ENCODE results near the gene PTRH1. TPM values are rescaled to one million over a fixed set of nuclear protein-coding genes. Genes with fewer than 3 reads are reported as not detected.

PTRH1 gene
- total RNA-seq, 1 experiment from 2014 or later = 22.4 TPM

DNA sequence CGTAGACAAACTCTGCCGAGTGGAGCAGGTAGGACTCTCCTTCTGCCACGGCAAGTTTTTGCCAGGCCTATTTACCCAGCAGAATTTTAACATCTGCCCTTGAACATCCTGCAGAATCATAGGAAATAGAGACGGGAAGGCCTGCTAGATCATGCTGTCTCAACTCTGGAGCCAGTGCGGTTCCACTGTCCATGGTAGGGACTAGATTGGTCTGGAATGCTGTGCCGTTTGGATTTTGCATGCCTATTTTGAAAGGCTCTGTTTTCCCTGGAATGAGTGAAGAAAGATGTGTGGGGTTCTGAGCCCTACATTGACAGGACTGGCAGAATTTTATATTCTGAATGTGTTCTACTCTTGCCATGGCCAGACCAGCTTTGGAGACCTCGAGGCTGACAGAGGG, 42.2 kb downstream of the PTRH1 start:
- TF ChIP-seq, protein P1, sequence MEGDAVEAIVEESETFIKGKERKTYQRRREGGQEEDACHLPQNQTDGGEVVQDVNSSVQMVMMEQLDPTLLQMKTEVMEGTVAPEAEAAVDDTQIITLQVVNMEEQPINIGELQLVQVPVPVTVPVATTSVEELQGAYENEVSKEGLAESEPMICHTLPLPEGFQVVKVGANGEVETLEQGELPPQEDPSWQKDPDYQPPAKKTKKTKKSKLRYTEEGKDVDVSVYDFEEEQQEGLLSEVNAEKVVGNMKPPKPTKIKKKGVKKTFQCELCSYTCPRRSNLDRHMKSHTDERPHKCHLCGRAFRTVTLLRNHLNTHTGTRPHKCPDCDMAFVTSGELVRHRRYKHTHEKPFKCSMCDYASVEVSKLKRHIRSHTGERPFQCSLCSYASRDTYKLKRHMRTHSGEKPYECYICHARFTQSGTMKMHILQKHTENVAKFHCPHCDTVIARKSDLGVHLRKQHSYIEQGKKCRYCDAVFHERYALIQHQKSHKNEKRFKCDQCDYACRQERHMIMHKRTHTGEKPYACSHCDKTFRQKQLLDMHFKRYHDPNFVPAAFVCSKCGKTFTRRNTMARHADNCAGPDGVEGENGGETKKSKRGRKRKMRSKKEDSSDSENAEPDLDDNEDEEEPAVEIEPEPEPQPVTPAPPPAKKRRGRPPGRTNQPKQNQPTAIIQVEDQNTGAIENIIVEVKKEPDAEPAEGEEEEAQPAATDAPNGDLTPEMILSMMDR (conservative IDR thresholded peaks at IDR 0.05) = no peak
- TF ChIP-seq EZH2 (IDR thresholded peaks at IDR 0.05; ENCODE audit: low read depth) = no peak
- Histone ChIP-seq H3K27me3 (ENCODE audit: insufficient read depth, low read depth) (no peaks in the 10 kb centered on the region), H3K27ac (no peak overlapping the region), H3K4me3 (no peak overlapping the region), H4K20me1 (ENCODE audit: insufficient read depth) (no peaks in the 10 kb centered on the region), H3K9me3 (ENCODE audit: insufficient read depth, low read depth) (no peaks in the 10 kb centered on the region), H3K79me2 (ENCODE audit: low read depth) (no peaks in the 10 kb centered on the region), H3F3A (ENCODE audit: insufficient read depth, low read depth) (no peaks in the 10 kb centered on the region), H3K36me3 (ENCODE audit: low read depth) (no peaks in the 10 kb centered on the region), H3K4me1 (replicated peaks; ENCODE audit: insufficient read depth) (no peaks in the 10 kb centered on the region), H3K4me2 (no peak overlapping the region), H2AFZ (no peak overlapping the region), H3K9me2 (ENCODE audit: insufficient read depth) (no peaks in the 10 kb centered on the region)
- ChIA-PET CTCF (no interaction called here), POLR2A (ENCODE audit: unreplicated experiment) (no interaction called here)
- BruUV-seq (replicated peaks) = no TSS peak
- no peak for DNase-seq
- intact Hi-C loops (cut with micrococcal nuclease; ENCODE audit: unreplicated experiment) = no loop called here

GRCh38 chr9:127667906-127668305, 47.6 kb downstream of the PTRH1 start:
- no peaks in the 10 kb centered on the region for H3K36me3 ChIP-seq (ENCODE audit: low read depth)
- H3K4me3 ChIP-seq = no peak overlapping the region
- no peaks in the 10 kb centered on the region; the same call in 1 of the 2 replicates for H3F3A ChIP-seq (ENCODE audit: insufficient read depth, low read depth)
- H3K9me3 ChIP-seq (ENCODE audit: insufficient read depth, low read depth) = no peaks in the 10 kb centered on the region
- intact Hi-C loops (cut with micrococcal nuclease; ENCODE audit: unreplicated experiment) = no loop called here
- H3K4me1 ChIP-seq (replicated peaks; ENCODE audit: insufficient read depth) = no peaks in the 10 kb centered on the region
- TF ChIP-seq EZH2 (IDR thresholded peaks at IDR 0.05; ENCODE audit: low read depth) = no peak
- TF ChIP-seq, protein P1 (conservative IDR thresholded peaks at IDR 0.05) = no peak
- BruUV-seq (replicated peaks) = no TSS peak
- H4K20me1 ChIP-seq (ENCODE audit: insufficient read depth) = no peaks in the 10 kb centered on the region; the same call in 1 of the 2 replicates
- H2AFZ ChIP-seq = no peak overlapping the region
- CTCF ChIA-PET = no interaction called here
- POLR2A ChIA-PET (ENCODE audit: unreplicated experiment) = interaction anchor here (0.6 to 0.7 kb wide), 2 partner anchors 23 to 740 kb away, joined by 3 to 5 read pairs; no protein-coding TSS in a partner anchor
- DNase-seq = no peak
- H3K79me2 ChIP-seq (ENCODE audit: low read depth) = no peaks in the 10 kb centered on the region
- H3K27me3 ChIP-seq (ENCODE audit: insufficient read depth, low read depth) = no peaks in the 10 kb centered on the region
- H3K9me2 ChIP-seq (ENCODE audit: insufficient read depth) = no peaks in the 10 kb centered on the region
- no peak overlapping the region for H3K4me2 ChIP-seq
- no peak overlapping the region for H3K27ac ChIP-seq

DNA sequence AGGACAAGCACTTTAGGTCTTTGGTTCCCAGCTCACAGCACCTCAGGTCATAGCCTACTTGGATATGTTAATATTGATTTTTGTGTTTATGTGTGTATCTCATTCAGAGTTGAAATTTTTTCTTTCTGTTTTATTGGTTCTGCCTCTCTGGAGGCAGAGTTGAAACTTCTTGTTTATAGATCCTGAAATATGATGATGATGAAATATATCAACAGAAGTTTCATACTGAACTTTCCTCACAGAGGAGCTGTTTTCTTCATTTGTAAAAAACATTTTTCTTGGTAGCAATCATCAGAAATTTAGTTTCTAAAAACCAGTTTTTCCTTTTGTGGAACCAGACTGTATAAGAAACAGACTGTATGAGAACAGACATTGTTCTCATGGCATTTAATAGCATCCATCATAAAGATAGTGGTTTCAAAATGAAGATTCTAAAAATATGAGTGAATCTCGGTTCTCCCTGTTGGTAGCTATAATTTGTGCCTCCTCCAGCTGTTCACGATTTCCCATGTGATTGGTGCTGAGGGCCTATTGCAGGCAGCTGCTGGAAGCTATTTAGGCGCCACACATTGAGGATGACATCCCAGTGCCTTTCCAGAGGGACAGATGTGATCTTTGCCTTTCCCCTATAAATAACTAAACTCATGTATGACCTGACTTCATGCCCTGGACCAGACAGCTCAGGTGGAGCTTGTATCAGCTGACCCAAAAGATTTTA, 48.2 kb downstream of the PTRH1 start:
- Histone ChIP-seq H3K27ac (no peak overlapping the region), H2AFZ (no peak overlapping the region), H3K36me3 (ENCODE audit: low read depth) (no peaks in the 10 kb centered on the region), H3K4me2 (no peak overlapping the region), H3K9me2 (ENCODE audit: insufficient read depth) (no peaks in the 10 kb centered on the region), H3F3A (ENCODE audit: insufficient read depth, low read depth) (no peaks in the 10 kb centered on the region; the same call in 1 of the 2 replicates), H4K20me1 (ENCODE audit: insufficient read depth) (no peaks in the 10 kb centered on the region; the same call in 1 of the 2 replicates), H3K9me3 (ENCODE audit: insufficient read depth, low read depth) (no peaks in the 10 kb centered on the region), H3K27me3 (ENCODE audit: insufficient read depth, low read depth) (no peaks in the 10 kb centered on the region), H3K4me3 (no peak overlapping the region), H3K79me2 (ENCODE audit: low read depth) (no peaks in the 10 kb centered on the region), H3K4me1 (replicated peaks; ENCODE audit: insufficient read depth) (no peaks in the 10 kb centered on the region)
- intact Hi-C loops (cut with micrococcal nuclease; ENCODE audit: unreplicated experiment) = no loop called here
- no peak for TF ChIP-seq EZH2 (IDR thresholded peaks at IDR 0.05; ENCODE audit: low read depth)
- TF ChIP-seq, protein P1 (conservative IDR thresholded peaks at IDR 0.05) = no peak
- DNase-seq = no peak
- CTCF ChIA-PET = no interaction called here
- BruUV-seq (replicated peaks) = no TSS peak
- POLR2A ChIA-PET (ENCODE audit: unreplicated experiment) = interaction anchor here (0.6 kb wide), 2 partner anchors 347 to 739 kb away, joined by 5 to 12 read pairs; no protein-coding TSS in a partner anchor
